HepG2 (cell line): Measurements from ENCODE around the gene SCT. TPM values are rescaled to one million over a fixed set of nuclear protein-coding genes. Genes with fewer than 3 reads are reported as not detected.
A peak's percentile ranks its signal among the peaks of the same experiment; 100 is the strongest.

Experiments used
- BHLHE40 ChIP-seq: IDR thresholded peaks from 2 replicates; pipeline ENCODE4 v1.6.1; 2011; ENCODE audit warnings: low read length, improper control_type of control experiment
- BORCS8-MEF2B ChIP-seq: sonication (generic); formaldehyde crosslinking; IDR thresholded peaks from 2 replicates; pipeline ENCODE4 v1.8.0; 2022; ENCODE audit warnings: mild to moderate bottlenecking, missing genetic modification reagents
- JARID2 ChIP-seq: sonication (generic); formaldehyde crosslinking; IDR thresholded peaks from 2 replicates; pipeline ENCODE4 v1.8.1; 2023; ENCODE audit warnings: missing genetic modification reagents, inconsistent platforms; ENCODE audit not compliant: insufficient replicate concordance
- KDM5B ChIP-seq: sonication (generic); formaldehyde crosslinking; IDR thresholded peaks from 2 replicates; pipeline ENCODE4 v1.4.0; 2020; ENCODE audit warnings: missing genetic modification reagents, mild to moderate bottlenecking, borderline replicate concordance
- MED13 ChIP-seq: sonication (generic); formaldehyde crosslinking; IDR thresholded peaks from 2 replicates; pipeline ENCODE4 v1.5.0; 2020; ENCODE audit warnings: missing genetic modification reagents
- NCOR1 ChIP-seq: fragments of 200-600 bp; sonication (generic); IDR thresholded peaks from 2 replicates; pipeline ENCODE4 v1.7.0; 2017; ENCODE audit warnings: antibody characterized with exemption, low read length, borderline replicate concordance
- NR2F1 ChIP-seq, 2 experiments: fragments of 450-650 bp in 1 of 2; formaldehyde crosslinking in 1 of 2; IDR thresholded peaks; 2 replicates each; pipeline versions ENCODE4 v1.5.0 to v1.6.1; 2016 to 2020; ENCODE audit warnings: mild to moderate bottlenecking in 1 of 2, missing compliant biosample characterization in 1 of 2, missing genetic modification reagents in 1 of 2, moderate library complexity in 1 of 2
- TGIF2 ChIP-seq: IDR thresholded peaks from 2 replicates; pipeline ENCODE4 v1.6.1; 2016; ENCODE audit warnings: control low read depth, missing compliant biosample characterization
- ZEB1 ChIP-seq: IDR thresholded peaks from 2 replicates; pipeline ENCODE4 v1.6.1; 2012; ENCODE audit warnings: mild to moderate bottlenecking, low read depth, inconsistent platforms; ENCODE audit not compliant: insufficient replicate concordance
- ZFP36L2 ChIP-seq: sonication (generic); formaldehyde crosslinking; IDR thresholded peaks from 2 replicates; pipeline ENCODE4 v1.4.0; 2020; ENCODE audit warnings: missing genetic modification reagents
- ZFY ChIP-seq: sonication (generic); formaldehyde crosslinking; IDR thresholded peaks from 2 replicates; pipeline ENCODE4 v1.4.0; 2020; ENCODE audit warnings: missing genetic modification reagents
- ZNF598 ChIP-seq: sonication (generic); formaldehyde crosslinking; IDR thresholded peaks from 2 replicates; pipeline ENCODE4 v1.5.1; 2020; ENCODE audit warnings: mild to moderate bottlenecking, missing genetic modification reagents, borderline replicate concordance
- polyA plus RNA-seq, 8 experiments: library from polyadenylated mRNA; depleted of rRNA in 3 of 8; stranded (reverse) in 7 of 8; unstranded in 1 of 8; fragments of >200 nt; fragmentation: Illumina TruSeq in 4 of 8; extraction: Trizol in 4 of 8; gene quantifications; 2 replicates each; pipeline versions ENCODE4 v1.2.1 to v1.2.3, GENCODE V29; 2011 to 2016; ENCODE audit warnings: low read depth in 4 of 8, missing spikeins in 1 of 8, mixed read lengths in 1 of 8; ENCODE audit not compliant: insufficient read depth in 1 of 8
- total RNA-seq, 5 experiments: library from RNA; depleted of rRNA; stranded (reverse); fragments of >200 nt; fragmentation: Illumina TruSeq; extraction: Trizol; gene quantifications; 2 replicates each; pipeline ENCODE4 v1.2.3, GENCODE V29; 2016; ENCODE audit warnings: low read depth in 1 of 5
- TF ChIP-seq, protein P1 (sequence below): sonication (generic); formaldehyde crosslinking; IDR thresholded peaks from 2 replicates; pipeline ENCODE4 v1.4.0; 2020; ENCODE audit warnings: missing genetic modification reagents, borderline replicate concordance
- TF ChIP-seq, protein P2 (sequence below): sonication (generic); formaldehyde crosslinking; IDR thresholded peaks from 2 replicates; pipeline ENCODE4 v1.4.0; 2020; ENCODE audit warnings: mild to moderate bottlenecking, missing genetic modification reagents
- TF ChIP-seq, protein P3 (sequence below): IDR thresholded peaks from 2 replicates; pipeline ENCODE4 v1.4.0; 2020; ENCODE audit warnings: mild to moderate bottlenecking, missing genetic modification reagents
- TF ChIP-seq, protein P4 (sequence below): fragments of 450-650 bp; IDR thresholded peaks from 2 replicates; pipeline ENCODE4 v1.6.1; 2016
- TF ChIP-seq, protein P5 (sequence below): IDR thresholded peaks from 2 replicates; pipeline ENCODE4 v1.6.1; 2012; ENCODE audit warnings: inconsistent platforms

The SCT gene
- total and polyA plus RNA-seq, 2 of the 13 experiments (the other 11 are each of a cell fraction or from before 2014, with no cell fraction given), result not detected

DNA sequence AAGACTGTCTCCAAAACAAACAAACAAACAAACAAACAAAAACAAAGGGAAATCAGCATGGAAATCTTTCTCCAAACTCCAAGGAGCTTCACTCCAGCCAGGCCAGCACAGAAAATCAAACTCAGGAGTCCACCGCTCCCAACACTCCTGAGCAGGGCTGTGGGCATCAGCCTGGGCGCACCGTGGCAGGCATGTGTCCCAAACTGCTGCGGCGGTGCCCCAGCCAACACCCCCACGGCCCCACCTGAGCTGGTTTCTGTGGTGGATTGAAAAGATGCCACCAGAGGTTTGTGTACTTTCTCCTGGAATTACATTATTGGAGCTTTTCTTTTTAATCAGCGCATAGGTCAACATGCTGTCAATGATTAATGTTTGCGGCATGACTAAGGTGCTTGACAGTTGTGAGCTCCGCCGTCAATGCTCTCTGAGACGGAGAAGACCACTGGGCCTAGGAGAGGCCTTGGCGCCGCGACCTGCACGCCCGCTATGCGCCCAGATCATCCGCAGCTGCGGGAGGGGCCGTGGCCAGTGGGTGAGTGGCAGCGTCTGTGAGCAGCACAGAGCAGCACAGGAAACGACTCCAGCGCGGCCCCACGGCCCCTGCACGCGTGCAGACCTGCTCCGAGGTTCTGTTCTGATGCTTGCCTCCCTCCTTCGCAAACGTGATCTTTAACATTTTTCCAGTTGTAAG, 28.2 kb upstream of the SCT start (continued):
- TF ChIP-seq NR2F1 (CRISPR knock-in tag; IDR thresholded peaks at IDR 0.05) (0 out of 4 replicates have a peak, but pooled peaks of 1 of the 2 experiments have one; percentile 4), KDM5B (0 out of 2 replicates have a peak, but pooled peaks have one; percentile 34), NCOR1 (peak; percentile 48; the same call in 1 of the 2 replicates), MED13 (CRISPR knock-in tag) (no peak), ZFY (CRISPR knock-in tag) (peak; percentile 75), ZFP36L2 (CRISPR knock-in tag) (no peak), BORCS8-MEF2B (CRISPR knock-in tag) (0 out of 2 replicates have a peak, but pooled peaks have one; percentile 34), ZEB1 (peak; percentile 5), JARID2 (CRISPR knock-in tag) (no peak), BHLHE40 (peak; percentile 26; the same call in 1 of the 2 replicates), TGIF2 (peak; percentile 63; the same call in 1 of the 2 replicates), ZNF598 (CRISPR knock-in tag) (no peak)
- TF ChIP-seq, protein P1, sequence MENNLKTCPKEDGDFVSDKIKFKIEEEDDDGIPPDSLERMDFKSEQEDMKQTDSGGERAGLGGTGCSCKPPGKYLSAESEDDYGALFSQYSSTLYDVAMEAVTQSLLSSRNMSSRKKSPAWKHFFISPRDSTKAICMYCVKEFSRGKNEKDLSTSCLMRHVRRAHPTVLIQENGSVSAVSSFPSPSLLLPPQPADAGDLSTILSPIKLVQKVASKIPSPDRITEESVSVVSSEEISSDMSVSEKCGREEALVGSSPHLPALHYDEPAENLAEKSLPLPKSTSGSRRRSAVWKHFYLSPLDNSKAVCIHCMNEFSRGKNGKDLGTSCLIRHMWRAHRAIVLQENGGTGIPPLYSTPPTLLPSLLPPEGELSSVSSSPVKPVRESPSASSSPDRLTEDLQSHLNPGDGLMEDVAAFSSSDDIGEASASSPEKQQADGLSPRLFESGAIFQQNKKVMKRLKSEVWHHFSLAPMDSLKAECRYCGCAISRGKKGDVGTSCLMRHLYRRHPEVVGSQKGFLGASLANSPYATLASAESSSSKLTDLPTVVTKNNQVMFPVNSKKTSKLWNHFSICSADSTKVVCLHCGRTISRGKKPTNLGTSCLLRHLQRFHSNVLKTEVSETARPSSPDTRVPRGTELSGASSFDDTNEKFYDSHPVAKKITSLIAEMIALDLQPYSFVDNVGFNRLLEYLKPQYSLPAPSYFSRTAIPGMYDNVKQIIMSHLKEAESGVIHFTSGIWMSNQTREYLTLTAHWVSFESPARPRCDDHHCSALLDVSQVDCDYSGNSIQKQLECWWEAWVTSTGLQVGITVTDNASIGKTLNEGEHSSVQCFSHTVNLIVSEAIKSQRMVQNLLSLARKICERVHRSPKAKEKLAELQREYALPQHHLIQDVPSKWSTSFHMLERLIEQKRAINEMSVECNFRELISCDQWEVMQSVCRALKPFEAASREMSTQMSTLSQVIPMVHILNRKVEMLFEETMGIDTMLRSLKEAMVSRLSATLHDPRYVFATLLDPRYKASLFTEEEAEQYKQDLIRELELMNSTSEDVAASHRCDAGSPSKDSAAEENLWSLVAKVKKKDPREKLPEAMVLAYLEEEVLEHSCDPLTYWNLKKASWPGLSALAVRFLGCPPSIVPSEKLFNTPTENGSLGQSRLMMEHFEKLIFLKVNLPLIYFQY (CRISPR knock-in tag), result no peak
- TF ChIP-seq, protein P2, sequence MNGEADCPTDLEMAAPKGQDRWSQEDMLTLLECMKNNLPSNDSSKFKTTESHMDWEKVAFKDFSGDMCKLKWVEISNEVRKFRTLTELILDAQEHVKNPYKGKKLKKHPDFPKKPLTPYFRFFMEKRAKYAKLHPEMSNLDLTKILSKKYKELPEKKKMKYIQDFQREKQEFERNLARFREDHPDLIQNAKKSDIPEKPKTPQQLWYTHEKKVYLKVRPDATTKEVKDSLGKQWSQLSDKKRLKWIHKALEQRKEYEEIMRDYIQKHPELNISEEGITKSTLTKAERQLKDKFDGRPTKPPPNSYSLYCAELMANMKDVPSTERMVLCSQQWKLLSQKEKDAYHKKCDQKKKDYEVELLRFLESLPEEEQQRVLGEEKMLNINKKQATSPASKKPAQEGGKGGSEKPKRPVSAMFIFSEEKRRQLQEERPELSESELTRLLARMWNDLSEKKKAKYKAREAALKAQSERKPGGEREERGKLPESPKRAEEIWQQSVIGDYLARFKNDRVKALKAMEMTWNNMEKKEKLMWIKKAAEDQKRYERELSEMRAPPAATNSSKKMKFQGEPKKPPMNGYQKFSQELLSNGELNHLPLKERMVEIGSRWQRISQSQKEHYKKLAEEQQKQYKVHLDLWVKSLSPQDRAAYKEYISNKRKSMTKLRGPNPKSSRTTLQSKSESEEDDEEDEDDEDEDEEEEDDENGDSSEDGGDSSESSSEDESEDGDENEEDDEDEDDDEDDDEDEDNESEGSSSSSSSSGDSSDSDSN (CRISPR knock-in tag), result peak; percentile 84
- TF ChIP-seq, protein P3, sequence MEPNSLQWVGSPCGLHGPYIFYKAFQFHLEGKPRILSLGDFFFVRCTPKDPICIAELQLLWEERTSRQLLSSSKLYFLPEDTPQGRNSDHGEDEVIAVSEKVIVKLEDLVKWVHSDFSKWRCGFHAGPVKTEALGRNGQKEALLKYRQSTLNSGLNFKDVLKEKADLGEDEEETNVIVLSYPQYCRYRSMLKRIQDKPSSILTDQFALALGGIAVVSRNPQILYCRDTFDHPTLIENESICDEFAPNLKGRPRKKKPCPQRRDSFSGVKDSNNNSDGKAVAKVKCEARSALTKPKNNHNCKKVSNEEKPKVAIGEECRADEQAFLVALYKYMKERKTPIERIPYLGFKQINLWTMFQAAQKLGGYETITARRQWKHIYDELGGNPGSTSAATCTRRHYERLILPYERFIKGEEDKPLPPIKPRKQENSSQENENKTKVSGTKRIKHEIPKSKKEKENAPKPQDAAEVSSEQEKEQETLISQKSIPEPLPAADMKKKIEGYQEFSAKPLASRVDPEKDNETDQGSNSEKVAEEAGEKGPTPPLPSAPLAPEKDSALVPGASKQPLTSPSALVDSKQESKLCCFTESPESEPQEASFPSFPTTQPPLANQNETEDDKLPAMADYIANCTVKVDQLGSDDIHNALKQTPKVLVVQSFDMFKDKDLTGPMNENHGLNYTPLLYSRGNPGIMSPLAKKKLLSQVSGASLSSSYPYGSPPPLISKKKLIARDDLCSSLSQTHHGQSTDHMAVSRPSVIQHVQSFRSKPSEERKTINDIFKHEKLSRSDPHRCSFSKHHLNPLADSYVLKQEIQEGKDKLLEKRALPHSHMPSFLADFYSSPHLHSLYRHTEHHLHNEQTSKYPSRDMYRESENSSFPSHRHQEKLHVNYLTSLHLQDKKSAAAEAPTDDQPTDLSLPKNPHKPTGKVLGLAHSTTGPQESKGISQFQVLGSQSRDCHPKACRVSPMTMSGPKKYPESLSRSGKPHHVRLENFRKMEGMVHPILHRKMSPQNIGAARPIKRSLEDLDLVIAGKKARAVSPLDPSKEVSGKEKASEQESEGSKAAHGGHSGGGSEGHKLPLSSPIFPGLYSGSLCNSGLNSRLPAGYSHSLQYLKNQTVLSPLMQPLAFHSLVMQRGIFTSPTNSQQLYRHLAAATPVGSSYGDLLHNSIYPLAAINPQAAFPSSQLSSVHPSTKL (CRISPR knock-in tag), result peak; percentile 39
- TF ChIP-seq, protein P4, sequence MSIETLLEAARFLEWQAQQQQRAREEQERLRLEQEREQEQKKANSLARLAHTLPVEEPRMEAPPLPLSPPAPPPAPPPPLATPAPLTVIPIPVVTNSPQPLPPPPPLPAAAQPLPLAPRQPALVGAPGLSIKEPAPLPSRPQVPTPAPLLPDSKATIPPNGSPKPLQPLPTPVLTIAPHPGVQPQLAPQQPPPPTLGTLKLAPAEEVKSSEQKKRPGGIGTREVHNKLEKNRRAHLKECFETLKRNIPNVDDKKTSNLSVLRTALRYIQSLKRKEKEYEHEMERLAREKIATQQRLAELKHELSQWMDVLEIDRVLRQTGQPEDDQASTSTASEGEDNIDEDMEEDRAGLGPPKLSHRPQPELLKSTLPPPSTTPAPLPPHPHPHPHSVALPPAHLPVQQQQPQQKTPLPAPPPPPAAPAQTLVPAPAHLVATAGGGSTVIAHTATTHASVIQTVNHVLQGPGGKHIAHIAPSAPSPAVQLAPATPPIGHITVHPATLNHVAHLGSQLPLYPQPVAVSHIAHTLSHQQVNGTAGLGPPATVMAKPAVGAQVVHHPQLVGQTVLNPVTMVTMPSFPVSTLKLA, result 0 out of 2 replicates have a peak, but pooled peaks have one; percentile 21
- TF ChIP-seq, protein P5, sequence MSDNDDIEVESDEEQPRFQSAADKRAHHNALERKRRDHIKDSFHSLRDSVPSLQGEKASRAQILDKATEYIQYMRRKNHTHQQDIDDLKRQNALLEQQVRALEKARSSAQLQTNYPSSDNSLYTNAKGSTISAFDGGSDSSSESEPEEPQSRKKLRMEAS, result peak; percentile 56; the same call in 1 of the 2 replicates
